HCT116 (cell line): Measurements from ENCODE around the gene DCHS1. TPM values are rescaled to one million over a fixed set of nuclear protein-coding genes. Genes with fewer than 3 reads are reported as not detected.

Experiments
- ATAC-seq: fragments of 200-7000 bp; cut with Tn5 transposase; 2 replicates; pipeline ENCODE4 v1.9.1; 2020; ENCODE audit warnings: mild to moderate bottlenecking, moderate library complexity
- BruUV-seq: library from RNA; stranded (reverse); fragments of 400-500 nt; replicated peaks from 2 replicates; lab custom pipeline; 2021; lab: Mats Ljungman, UMichigan
- CTCF ChIA-PET: fragments of 300-600 bp; sonication (Branson Sonifier 250); formaldehyde crosslinking; loops from one replicate; lab custom pipeline; 2021; ENCODE audit warnings: antibody characterized with exemption; lab: Charles Lee
- POLR2A ChIA-PET: fragments of 300-600, 350-600 bp; sonication (Branson Sonifier 250); formaldehyde crosslinking; loops from one replicate; lab custom pipeline; 2021; ENCODE audit warnings: antibody characterized with exemption; lab: Charles Lee
- RAD21 ChIA-PET, 2 experiments: fragments of 300-600 bp; sonication (Branson Sonifier 250); formaldehyde crosslinking; loops; one replicate each; lab custom pipeline; 2023; ENCODE audit warnings: low total read pairs in 2 of 2; ENCODE audit not compliant: uncharacterized antibody in 2 of 2, unreplicated experiment in 2 of 2, low non-redundant PET in 1 of 2; lab: Charles Lee
- DNase-seq: peaks from one replicate; pipeline ENCODE4 v3.0.0-alpha.2; 2010; ENCODE audit warnings: low read depth, low spot score
- H2AFZ ChIP-seq: fragments of 200-600 bp; shearing (Covaris generic), sonication (generic); 2 replicates; pipeline ENCODE4 v1.6.1; 2017; ENCODE audit warnings: low read depth, mixed run types, mixed read lengths, antibody characterized with exemption, low read length; ENCODE audit not compliant: poor library complexity, severe bottlenecking
- H3K27ac ChIP-seq: 2 replicates; pipeline ENCODE4 v1.5.1; 2012; ENCODE audit warnings: low read depth, low read length
- H3K27me3 ChIP-seq: fragments of 200-600 bp; sonication (generic); 2 replicates; pipeline ENCODE4 v1.6.1; 2016; ENCODE audit warnings: mixed run types, low read length, mixed read lengths; ENCODE audit not compliant: insufficient read depth
- H3K36me3 ChIP-seq, 2 experiments: fragments of 200-500 bp in 1 of 2; fragments of 200-600 bp in 1 of 2; sonication (Bioruptor generic) in 1 of 2; sonication (generic) in 1 of 2; 2 replicates each; pipeline versions ENCODE4 v1.5.1 to v1.6.1; 2014 to 2016; ENCODE audit warnings: low read length in 2 of 2, inconsistent platforms in 1 of 2, mixed read lengths in 1 of 2, mixed run types in 1 of 2; ENCODE audit not compliant: insufficient read depth in 2 of 2, control insufficient read depth in 1 of 2
- H3K4me1 ChIP-seq, 2 experiments: fragments of 200-600 bp in 1 of 2; sonication (generic) in 1 of 2; 2 replicates each; pipeline versions ENCODE4 v1.5.1 to v1.6.1; 2012 to 2017; ENCODE audit warnings: low read length in 2 of 2, inconsistent platforms in 1 of 2, mild to moderate bottlenecking in 1 of 2, mixed read lengths in 1 of 2, mixed run types in 1 of 2, moderate library complexity in 1 of 2; ENCODE audit not compliant: insufficient read depth in 2 of 2, control insufficient read depth in 1 of 2
- H3K4me2 ChIP-seq: fragments of 200-600 bp; sonication (generic); 2 replicates; pipeline ENCODE4 v1.6.1; 2017; ENCODE audit warnings: mixed run types, low read length, mixed read lengths
- H3K4me3 ChIP-seq, 2 experiments: fragments of 200-600 bp in 1 of 2; sonication (generic) in 1 of 2; replicated peaks in 1 of 2; 2 replicates each; pipeline ENCODE4 v1.5.1; 2011 to 2016; ENCODE audit warnings: low read length in 2 of 2, control low read depth in 1 of 2, low read depth in 1 of 2, mild to moderate bottlenecking in 1 of 2, mixed read lengths in 1 of 2, mixed run types in 1 of 2
- H3K79me2 ChIP-seq: fragments of 200-600 bp; sonication (generic); 2 replicates; pipeline ENCODE4 v1.6.1; 2017; ENCODE audit warnings: mild to moderate bottlenecking, mixed run types, low read length, moderate library complexity, mixed read lengths; ENCODE audit not compliant: insufficient read depth
- H3K9ac ChIP-seq: fragments of 200-600 bp; sonication (generic); 2 replicates; pipeline ENCODE4 v1.6.1; 2016; ENCODE audit warnings: low read length, mixed read lengths
- H3K9me2 ChIP-seq: fragments of 200-600 bp; sonication (generic), shearing (Covaris generic); 2 replicates; pipeline ENCODE4 v1.6.1; 2017; ENCODE audit warnings: mixed run types, mild to moderate bottlenecking, moderate library complexity; ENCODE audit not compliant: insufficient read depth
- H3K9me3 ChIP-seq, 2 experiments: fragments of 200-500 bp in 1 of 2; fragments of 200-600 bp in 1 of 2; sonication (Bioruptor generic) in 1 of 2; sonication (generic) in 1 of 2; 2 replicates each; pipeline ENCODE4 v1.6.1; 2014 to 2017; ENCODE audit warnings: low read length in 2 of 2, mixed read lengths in 2 of 2, inconsistent platforms in 1 of 2, low read depth in 1 of 2, mild to moderate bottlenecking in 1 of 2, mixed run types in 1 of 2, moderate library complexity in 1 of 2; ENCODE audit not compliant: control insufficient read depth in 1 of 2, insufficient read depth in 1 of 2
- H4K20me1 ChIP-seq: fragments of 200-600 bp; sonication (generic), shearing (Covaris generic); 2 replicates; pipeline ENCODE4 v1.6.1; 2017; ENCODE audit warnings: mixed run types, mild to moderate bottlenecking, moderate library complexity; ENCODE audit not compliant: insufficient read depth
- CBX3 ChIP-seq: IDR thresholded peaks from 2 replicates; pipeline ENCODE4 v1.6.1; 2012; ENCODE audit warnings: low read depth
- CEBPB ChIP-seq: IDR thresholded peaks from 2 replicates; pipeline ENCODE4 v1.6.1; 2012; ENCODE audit warnings: low read depth
- ELF1 ChIP-seq: IDR thresholded peaks from 2 replicates; pipeline ENCODE4 v1.6.1; 2012; ENCODE audit warnings: low read depth, borderline replicate concordance
- EZH2phosphoT487 ChIP-seq: fragments of 200-600 bp; IDR thresholded peaks from 2 replicates; pipeline ENCODE4 v1.6.1; 2018; ENCODE audit warnings: antibody characterized with exemption, borderline replicate concordance
- JUND ChIP-seq: IDR thresholded peaks from 2 replicates; pipeline ENCODE4 v1.6.1; 2012
- POLR2AphosphoS5 ChIP-seq: IDR thresholded peaks from 2 replicates; pipeline ENCODE4 v1.6.1; 2011; ENCODE audit warnings: mild to moderate bottlenecking, low read depth, low read length, moderate library complexity
- SIN3A ChIP-seq: IDR thresholded peaks from 2 replicates; pipeline ENCODE4 v1.6.1; 2012; ENCODE audit warnings: low read depth
- SP1 ChIP-seq: IDR thresholded peaks from 2 replicates; pipeline ENCODE4 v1.6.1; 2012; ENCODE audit warnings: low read depth
- SRF ChIP-seq: IDR thresholded peaks from 2 replicates; pipeline ENCODE4 v1.6.1; 2012; ENCODE audit warnings: low read depth
- YY1 ChIP-seq: IDR thresholded peaks from 2 replicates; pipeline ENCODE4 v1.6.1; 2011; ENCODE audit warnings: low read length, low read depth, moderate library complexity, mild to moderate bottlenecking; ENCODE audit not compliant: insufficient replicate concordance; ENCODE audit errors: extremely low read depth
- ZNF274 ChIP-seq: fragments of 200-500 bp; sonication (Bioruptor generic); IDR thresholded peaks from 2 replicates; pipeline ENCODE4 v1.6.1; 2014; ENCODE audit warnings: mild to moderate bottlenecking, low read depth, low read length, inconsistent platforms
- intact Hi-C: fragments of 100-400 bp; cut with micrococcal nuclease; formaldehyde crosslinking; loops from 2 replicates; pipeline ENCODE4 v1.10.0; 2022
- total RNA-seq: library from RNA; stranded (reverse); gene quantifications from one replicate; pipeline ENCODE4 v1.2.1, GENCODE V29; 2021; ENCODE audit not compliant: unreplicated experiment
- TF ChIP-seq, protein P1 (sequence below): IDR thresholded peaks from 2 replicates; pipeline ENCODE4 v1.6.1; 2012
- TF ChIP-seq, protein P2 (sequence below), 3 experiments: fragments of 200-600 bp in 1 of 3; sonication (generic) in 1 of 3; IDR thresholded peaks in 2 of 3; conservative IDR thresholded peaks in 1 of 3; 2 replicates each; pipeline ENCODE4 v1.5.1; 2012 to 2017; ENCODE audit warnings: low read depth in 2 of 3, low read length in 2 of 3, antibody characterized with exemption in 1 of 3, borderline replicate concordance in 1 of 3, control low read depth in 1 of 3, mild to moderate bottlenecking in 1 of 3, mixed read lengths in 1 of 3, mixed run types in 1 of 3, moderate library complexity in 1 of 3; ENCODE audit not compliant: insufficient read depth in 1 of 3
- TF ChIP-seq, protein P3 (sequence below): IDR thresholded peaks from 2 replicates; pipeline ENCODE4 v1.6.1; 2011; ENCODE audit warnings: mild to moderate bottlenecking, low read length, moderate library complexity; ENCODE audit not compliant: insufficient replicate concordance; ENCODE audit errors: extremely low read depth

DCHS1 gene
- total RNA-seq, 1 experiment from 2014 or later: 0.30 TPM

DNA sequence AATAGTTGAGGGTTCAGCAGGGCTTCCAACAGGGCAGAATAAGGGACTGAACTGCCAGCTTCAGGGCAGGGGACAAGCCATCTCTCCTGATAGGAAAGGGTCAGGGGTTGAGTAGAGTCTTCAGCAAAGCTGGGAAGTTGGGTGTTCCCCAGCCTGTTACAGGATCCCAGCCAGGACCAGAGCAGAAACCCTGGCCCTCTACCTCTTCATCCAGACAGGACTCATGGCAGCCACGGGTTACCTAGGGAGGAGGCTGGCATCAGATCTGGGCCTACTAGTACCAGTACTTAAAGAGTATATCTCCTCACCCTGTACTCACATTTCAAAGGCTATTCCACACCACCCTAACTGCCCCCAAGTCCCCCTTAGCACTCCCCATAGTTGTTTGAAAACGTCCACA, 41.2 kb downstream of the DCHS1 start:
- RAD21 ChIA-PET: no interaction called here
- Histone ChIP-seq H3K36me3 (peaks cover 13 to 25% of the 10 kb centered on the region in 2 experiments), H3K79me2 (peaks cover 29% of the 10 kb centered on the region), H2AFZ (no peak overlapping the region), H3K4me1 (peaks cover 12 to 34% of the 10 kb centered on the region in 2 experiments), H4K20me1 (no peaks in the 10 kb centered on the region), H3K27me3 (no peaks in the 10 kb centered on the region), H3K9me2 (no peaks in the 10 kb centered on the region), H3K27ac (no peak overlapping the region), H3K4me2 (no peak overlapping the region), H3K9me3 (no peaks in the 10 kb centered on the region), H3K4me3 (no peak overlapping the region), H3K9ac (no peak overlapping the region)
- no peak for DNase-seq
- no peak for ATAC-seq
- intact Hi-C loops: no loop called here
- CTCF ChIA-PET: no interaction called here
- POLR2A ChIA-PET: no interaction called here
- no peak for TF ChIP-seq SIN3A
- TF ChIP-seq, protein P1, sequence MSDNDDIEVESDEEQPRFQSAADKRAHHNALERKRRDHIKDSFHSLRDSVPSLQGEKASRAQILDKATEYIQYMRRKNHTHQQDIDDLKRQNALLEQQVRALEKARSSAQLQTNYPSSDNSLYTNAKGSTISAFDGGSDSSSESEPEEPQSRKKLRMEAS: no peak
- no peak for TF ChIP-seq ELF1
- TF ChIP-seq EZH2phosphoT487: no peak
- no peak for TF ChIP-seq CBX3
- no peak for TF ChIP-seq YY1
- TF ChIP-seq, protein P2, sequence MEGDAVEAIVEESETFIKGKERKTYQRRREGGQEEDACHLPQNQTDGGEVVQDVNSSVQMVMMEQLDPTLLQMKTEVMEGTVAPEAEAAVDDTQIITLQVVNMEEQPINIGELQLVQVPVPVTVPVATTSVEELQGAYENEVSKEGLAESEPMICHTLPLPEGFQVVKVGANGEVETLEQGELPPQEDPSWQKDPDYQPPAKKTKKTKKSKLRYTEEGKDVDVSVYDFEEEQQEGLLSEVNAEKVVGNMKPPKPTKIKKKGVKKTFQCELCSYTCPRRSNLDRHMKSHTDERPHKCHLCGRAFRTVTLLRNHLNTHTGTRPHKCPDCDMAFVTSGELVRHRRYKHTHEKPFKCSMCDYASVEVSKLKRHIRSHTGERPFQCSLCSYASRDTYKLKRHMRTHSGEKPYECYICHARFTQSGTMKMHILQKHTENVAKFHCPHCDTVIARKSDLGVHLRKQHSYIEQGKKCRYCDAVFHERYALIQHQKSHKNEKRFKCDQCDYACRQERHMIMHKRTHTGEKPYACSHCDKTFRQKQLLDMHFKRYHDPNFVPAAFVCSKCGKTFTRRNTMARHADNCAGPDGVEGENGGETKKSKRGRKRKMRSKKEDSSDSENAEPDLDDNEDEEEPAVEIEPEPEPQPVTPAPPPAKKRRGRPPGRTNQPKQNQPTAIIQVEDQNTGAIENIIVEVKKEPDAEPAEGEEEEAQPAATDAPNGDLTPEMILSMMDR (IDR thresholded peaks at IDR 0.05 in 2 of 3, conservative IDR thresholded peaks at IDR 0.05 in 1 of 3; ENCODE audit: borderline replicate concordance in 1 of 3, insufficient read depth in 1 of 3, low read depth in 2 of 3, low read length in 2 of 3): no peak
- no peak for TF ChIP-seq SRF
- TF ChIP-seq CEBPB: no peak
- TF ChIP-seq, protein P3, sequence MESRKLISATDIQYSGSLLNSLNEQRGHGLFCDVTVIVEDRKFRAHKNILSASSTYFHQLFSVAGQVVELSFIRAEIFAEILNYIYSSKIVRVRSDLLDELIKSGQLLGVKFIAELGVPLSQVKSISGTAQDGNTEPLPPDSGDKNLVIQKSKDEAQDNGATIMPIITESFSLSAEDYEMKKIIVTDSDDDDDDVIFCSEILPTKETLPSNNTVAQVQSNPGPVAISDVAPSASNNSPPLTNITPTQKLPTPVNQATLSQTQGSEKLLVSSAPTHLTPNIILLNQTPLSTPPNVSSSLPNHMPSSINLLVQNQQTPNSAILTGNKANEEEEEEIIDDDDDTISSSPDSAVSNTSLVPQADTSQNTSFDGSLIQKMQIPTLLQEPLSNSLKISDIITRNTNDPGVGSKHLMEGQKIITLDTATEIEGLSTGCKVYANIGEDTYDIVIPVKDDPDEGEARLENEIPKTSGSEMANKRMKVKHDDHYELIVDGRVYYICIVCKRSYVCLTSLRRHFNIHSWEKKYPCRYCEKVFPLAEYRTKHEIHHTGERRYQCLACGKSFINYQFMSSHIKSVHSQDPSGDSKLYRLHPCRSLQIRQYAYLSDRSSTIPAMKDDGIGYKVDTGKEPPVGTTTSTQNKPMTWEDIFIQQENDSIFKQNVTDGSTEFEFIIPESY: no peak
- no peak for TF ChIP-seq SP1
- TF ChIP-seq ZNF274: no peak
- no peak for TF ChIP-seq JUND
- TF ChIP-seq POLR2AphosphoS5: no peak
- no TSS peak for BruUV-seq
